Stomach (tissue), 4 donors: ENCODE data around the gene TPD52L1.
A peak's percentile ranks its signal among the peaks of the same experiment; 100 is the strongest.

Source experiments
- CTCF ChIP-seq, 7 experiments: fragments of 450-650 bp in 4 of 7; fragments of 200-600 bp in 3 of 7; sonication (generic) in 3 of 7; IDR thresholded peaks; one replicate each; pipeline ENCODE4 v1.5.1; 2016 to 2019; ENCODE audit warnings: antibody characterized with exemption in 7 of 7, control low read depth in 2 of 7, mild to moderate bottlenecking in 1 of 7
- EP300 ChIP-seq: sonication (generic); formaldehyde crosslinking; IDR thresholded peaks from one replicate; pipeline ENCODE4 v1.6.1; 2017; ENCODE audit warnings: antibody characterized with exemption
- POLR2AphosphoS5 ChIP-seq, 3 donors: sonication (generic); formaldehyde crosslinking; IDR thresholded peaks; one replicate each; pipeline ENCODE4 v1.6.1; 2016; ENCODE audit warnings: antibody characterized with exemption in 3 of 3

DNA sequence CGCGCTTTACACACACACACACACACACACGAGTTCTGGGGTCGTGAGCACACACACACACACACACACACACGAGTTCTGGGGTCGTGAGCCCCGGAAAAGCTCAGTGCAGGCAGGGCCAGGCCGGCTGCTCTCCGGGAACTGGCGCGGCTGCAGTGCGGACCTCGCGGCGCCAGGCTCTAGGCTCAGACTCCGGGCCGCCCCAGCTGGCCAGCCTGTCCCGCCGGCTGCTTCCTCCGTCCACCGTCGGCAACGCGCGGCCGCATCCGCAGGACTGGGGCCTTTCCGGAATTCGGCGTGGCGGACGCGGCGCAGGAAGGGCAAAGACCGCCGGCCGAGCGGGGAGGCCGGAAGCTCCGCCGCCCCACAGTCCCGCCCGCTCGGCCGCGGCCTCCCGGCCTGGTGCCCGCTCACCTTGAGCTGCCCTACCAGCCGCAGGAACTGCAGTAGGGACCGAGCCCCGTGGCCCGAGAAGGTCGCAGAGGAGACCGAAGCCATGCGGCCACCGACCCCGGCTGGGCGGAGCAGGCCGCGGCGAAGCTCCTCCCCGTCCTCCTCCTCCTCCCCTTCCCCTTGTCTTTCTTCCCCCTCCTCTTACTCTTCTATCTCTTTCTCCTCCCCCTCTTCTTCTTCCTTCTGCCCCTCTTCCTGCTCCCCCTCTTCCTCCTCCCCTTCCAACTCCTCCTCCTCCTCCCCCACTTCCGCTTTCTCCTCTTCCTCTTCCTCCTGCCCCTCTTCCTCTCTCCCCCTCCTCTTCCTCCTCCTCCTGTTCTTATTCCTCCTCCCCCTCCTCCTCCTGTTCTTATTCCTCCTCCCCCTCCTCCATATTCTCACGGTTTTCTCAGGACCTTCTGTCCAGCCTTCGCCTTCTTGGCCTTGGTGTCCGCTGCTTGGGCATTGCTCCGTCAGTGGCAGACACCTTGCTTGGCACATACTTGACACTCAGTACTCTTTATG lies 148.1 kb downstream of the TPD52L1 start, which contains the start of gene HDDC2:
- no peak for TF ChIP-seq CTCF (IDR thresholded peaks at IDR 0.05)
- no peak for TF ChIP-seq EP300
- TF ChIP-seq POLR2AphosphoS5 (IDR thresholded peaks at IDR 0.05) = peak in 2 of 3 donors; percentile 75 to 76
